Activated CD8-positive, alpha-beta memory T cell treated with anti-CD3 and anti-CD28 coated beads for 48 hours (primary cell): ENCODE data around the gene SAMD11.
A peak's percentile ranks its signal among the peaks of the same experiment; 100 is the strongest.
"Not testable (repeated sequence)": the region's sequence is repeated elsewhere in the genome, so short reads cannot be mapped to it uniquely, and the experiment has no call there.

Experiments used
- DNase-seq, 3 experiments: peaks; one replicate each; pipeline ENCODE4 v3.0.0-alpha.2; 2020; ENCODE audit warnings: low read depth in 2 of 3, low spot score in 2 of 3

SAMD11 gene

GRCh38 chr1:974687-975328 is 51.1 kb downstream of the SAMD11 start:
- no peak for DNase-seq

GRCh38 chr1:975365-975764 is 51.6 kb downstream of the SAMD11 start:
- DNase-seq, result no peak

- DNase-seq, result peak in 1 of 3 experiments; percentile 33
These were observed 52.4 kb downstream of the SAMD11 start for GRCh38 chr1:975896-976683.

GRCh38 chr1:976791-977190 is 53.1 kb downstream of the SAMD11 start:
- DNase-seq, result not testable (repeated sequence)

DNA sequence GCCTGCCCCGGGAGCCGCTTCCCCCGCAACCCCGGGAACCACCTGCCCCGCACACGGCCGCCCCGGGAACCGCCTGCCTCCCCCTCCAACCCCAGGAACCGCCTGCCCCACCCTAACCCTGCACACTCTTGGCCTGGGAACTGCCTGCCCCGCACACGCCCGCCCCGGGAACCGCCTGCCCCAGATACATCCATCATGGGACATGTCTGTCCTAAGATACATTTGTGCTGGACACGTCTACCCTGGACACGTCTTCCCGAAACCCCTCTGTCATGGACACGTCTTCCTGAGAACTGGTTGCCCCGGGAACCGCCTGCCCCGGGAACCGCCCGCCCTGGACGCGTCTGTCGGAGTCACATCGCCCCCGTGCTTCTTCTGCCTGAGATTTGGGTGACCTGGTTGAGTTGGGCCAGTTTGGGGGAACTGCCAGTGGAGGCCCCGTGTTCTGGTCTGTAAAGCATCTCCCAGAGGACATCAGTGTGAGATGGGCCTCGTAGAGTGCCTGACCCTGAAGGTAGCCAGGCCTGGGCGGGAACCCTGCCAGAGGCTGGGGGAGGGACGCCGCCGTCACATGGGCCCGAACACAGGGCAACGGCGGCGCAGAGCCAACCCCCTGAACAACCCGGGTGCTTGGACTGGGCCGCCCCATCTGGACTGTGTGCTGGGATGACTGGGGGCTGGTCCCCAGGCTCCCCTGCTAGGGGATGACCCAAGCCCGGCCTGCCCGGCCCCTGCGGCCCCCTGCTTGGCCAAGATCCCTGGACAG is 54.5 kb downstream of the SAMD11 start:
- no peak for DNase-seq

- no peak for DNase-seq
These were observed 55.4 kb downstream of the SAMD11 start for GRCh38 chr1:978835-979743.

DNA sequence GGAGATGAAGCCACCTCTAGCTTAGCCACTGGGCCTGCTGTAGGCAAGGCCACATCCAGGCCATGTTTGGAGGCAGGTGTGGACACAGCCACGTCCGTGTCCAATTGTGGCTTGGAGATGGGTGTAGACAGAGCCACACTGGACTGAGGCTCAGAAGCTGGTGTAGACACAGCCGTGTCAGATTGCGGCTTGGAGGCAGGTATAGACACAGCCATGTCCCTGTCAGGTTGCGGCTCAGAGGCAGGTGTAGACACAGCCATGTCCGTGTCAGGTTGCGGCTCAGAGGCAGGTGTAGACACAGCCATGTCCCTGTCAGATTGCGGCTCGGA is 56.0 kb downstream of the SAMD11 start:
- DNase-seq, result no peak

DNA sequence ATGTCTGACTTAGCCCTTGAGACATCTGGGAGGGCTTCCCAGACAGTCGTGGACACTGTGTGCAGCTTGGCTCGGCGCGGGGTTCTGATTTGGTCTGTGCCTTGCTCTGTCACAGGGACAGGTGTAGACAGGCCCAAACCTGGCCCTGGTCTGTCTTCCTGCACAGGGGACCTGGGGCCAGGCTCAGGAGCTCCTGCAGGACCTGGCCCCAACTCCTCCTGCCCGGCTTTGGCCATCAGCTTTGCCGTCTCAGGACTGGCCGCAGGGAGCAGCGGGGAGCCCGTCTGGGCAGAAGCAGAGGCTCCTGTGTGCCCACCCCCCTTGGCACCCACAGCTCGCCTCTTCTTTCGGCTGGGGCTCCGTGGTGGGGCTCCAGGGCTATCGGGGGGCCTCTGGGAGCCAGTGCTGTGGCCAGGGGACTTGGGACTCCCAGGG is 56.4 kb downstream of the SAMD11 start:
- no peak for DNase-seq

- DNase-seq, result no peak
These were observed 57.1 kb downstream of the SAMD11 start for GRCh38 chr1:980602-981395.

DNA sequence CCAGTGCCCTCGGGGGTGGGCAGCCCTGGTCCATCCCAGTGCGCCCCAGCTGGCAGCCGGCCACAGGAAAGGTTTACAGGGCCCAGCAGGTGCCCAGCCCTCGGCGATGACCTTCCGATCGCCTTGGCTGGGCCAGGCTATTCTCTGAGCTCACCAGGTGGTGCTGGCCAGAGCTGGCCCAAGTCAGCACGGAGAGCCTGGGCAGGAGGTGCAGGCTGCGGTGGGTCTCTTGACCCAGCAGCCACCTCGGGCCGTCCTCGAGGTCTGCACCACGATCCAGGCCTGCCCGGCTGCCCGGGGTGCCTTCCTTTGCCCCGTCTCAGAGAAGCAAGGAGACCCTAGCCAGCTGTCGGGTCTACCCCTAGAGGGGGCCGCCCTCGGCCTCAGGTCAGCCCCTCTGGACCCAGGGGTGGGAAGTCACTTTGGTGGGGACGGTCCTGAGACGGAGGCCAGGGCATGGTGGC is 57.8 kb downstream of the SAMD11 start:
- no peak for DNase-seq

DNA sequence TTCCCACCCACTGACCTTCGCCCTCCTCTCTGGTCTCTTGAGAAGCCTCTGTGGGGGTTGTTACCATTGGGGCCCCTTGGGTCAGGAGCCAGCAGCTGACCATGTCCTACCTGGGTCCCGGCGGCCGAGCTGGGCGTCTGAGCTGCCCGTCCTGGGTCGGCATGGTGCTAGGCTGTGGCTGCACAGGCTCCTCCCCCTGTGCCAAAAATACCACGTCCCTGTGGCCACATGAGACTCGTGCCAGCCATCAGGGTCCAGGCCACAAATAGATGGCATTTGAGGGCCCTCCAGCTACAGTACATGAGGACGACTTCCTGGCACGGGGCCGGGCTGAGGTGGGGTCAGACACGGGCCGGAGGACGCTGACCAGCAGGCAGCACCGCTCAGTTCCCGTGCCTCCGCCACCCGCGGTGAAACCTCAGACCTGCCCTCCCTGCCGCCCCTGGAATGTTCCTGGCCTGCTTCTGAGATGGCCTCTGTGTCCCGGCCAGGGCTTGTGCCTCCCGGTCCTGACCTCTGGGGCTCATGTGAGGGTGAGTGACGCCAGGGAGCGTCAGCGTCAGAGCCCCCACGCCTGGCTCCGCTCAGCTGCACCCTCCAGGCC is 58.3 kb downstream of the SAMD11 start, which contains the start of gene PERM1:
Gene PERM1, minus strand, starts transcription at position 139 of the 604 bp plus-strand sequence. CDS start 1,064 bp downstream, outside the sequence.
- DNase-seq, result no peak

DNA sequence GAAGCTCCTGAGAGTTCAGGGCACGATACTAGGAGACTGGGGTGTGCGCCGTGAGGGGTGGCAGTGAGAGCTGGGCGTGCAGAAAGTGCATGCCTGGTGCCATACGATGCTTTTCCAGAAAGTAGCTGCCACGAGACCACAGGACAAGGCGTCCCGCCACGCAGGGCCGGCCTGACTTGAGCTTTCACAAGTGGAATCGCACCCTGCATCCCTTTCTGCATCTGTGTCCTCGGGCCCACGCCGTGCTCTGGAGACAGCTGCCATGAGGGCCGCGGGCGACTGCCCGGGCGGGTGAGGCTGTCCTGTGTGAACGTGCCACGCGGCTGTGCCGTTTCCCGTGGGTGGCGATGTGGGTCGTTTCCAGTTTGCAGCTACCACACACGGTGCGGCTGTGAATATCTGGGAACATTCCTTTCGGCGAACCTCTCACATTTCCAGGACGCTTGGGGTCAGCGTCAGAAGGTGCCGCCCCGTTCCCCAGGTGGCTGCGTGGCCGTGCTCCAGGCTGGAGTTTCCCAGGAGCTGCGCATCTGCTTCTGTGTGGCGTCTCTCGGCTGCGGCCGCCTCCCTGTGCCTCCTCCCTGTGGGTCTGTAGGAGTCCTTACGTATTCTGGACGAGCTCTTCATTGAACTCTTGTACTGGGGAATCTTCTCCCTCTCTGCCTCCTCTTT is 59.2 kb downstream of the SAMD11 start:
- no peak for DNase-seq

DNA sequence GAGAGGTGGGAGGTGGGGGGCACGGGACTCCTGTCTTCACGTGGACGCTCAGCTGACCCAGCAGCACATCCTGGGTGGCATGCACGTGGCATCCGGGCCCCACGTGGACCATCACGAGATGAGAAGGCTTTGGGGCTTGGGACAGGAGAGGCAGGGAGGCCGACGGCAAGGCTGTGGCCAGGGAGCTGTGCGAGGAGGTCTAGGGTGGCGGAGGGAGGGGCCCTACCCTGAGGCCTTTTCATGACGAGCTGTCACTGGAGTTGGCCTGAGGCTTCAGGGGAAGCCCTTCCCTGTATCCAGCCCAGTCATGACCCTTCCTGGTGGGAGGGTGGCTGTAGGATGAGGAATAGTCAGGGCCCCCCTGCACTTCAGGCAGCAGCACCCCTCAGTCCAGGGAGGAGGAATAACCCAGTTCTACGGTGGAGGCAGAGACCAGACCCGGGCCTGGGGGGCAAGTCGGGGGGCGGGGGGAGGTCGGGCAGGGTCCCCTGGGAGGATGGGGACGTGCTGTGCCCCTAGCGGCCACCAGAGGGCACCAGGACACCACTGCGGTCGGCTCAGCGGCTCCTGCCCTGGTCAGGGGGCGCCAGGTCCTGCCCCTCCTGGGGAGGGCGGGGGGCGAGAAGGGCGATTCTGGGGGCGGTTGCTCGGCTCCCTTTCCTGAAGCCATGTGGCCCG is 60.2 kb downstream of the SAMD11 start:
- peak in 1 of 3 experiments; percentile 61 for DNase-seq

GRCh38 chr1:984476-984814 is 60.7 kb downstream of the SAMD11 start:
- DNase-seq, result no peak

- DNase-seq, result no peak
These were observed 61.4 kb downstream of the SAMD11 start for GRCh38 chr1:985126-985525.

- DNase-seq, result not testable (repeated sequence)
These were observed 64.3 kb downstream of the SAMD11 start for GRCh38 chr1:988061-988460.

GRCh38 chr1:991275-991674 is 67.6 kb downstream of the SAMD11 start:
- not testable (repeated sequence) for DNase-seq

DNA sequence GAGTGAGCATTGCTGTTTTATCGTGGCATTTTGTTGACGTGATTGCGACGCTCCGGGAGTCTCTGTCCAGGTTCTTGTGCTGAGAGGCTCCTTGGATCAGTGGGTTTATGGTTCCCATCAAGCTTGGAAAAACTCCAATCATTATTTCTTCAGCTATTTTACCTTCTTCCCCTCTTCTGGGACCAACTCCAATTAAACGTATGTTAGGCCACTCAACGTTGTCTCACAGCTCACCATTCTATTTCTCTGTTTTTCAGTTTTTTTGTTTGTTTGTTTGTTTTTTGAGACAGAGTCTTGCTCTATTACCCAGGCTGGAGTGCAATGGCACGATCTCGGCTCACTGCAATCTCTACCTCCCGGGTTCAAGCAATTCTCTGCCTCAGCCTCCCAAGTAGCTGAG is 68.2 kb downstream of the SAMD11 start:
- DNase-seq, result no peak

GRCh38 chr1:992362-992761 is 68.6 kb downstream of the SAMD11 start:
- no peak for DNase-seq
